ENCODE data around the gene TNNI3. TPM values are rescaled to one million over a fixed set of nuclear protein-coding genes. Genes with fewer than 3 reads are reported as not detected.
"Not testable (repeated sequence)": the region's sequence is repeated elsewhere in the genome, so short reads cannot be mapped to it uniquely, and the experiment has no call there.

Gene TNNI3
- 4.3 TPM for polyA plus RNA-seq (2013, experiment 1 of 2)
- polyA plus RNA-seq (2013, experiment 2 of 2): 4.0 TPM

DNA sequence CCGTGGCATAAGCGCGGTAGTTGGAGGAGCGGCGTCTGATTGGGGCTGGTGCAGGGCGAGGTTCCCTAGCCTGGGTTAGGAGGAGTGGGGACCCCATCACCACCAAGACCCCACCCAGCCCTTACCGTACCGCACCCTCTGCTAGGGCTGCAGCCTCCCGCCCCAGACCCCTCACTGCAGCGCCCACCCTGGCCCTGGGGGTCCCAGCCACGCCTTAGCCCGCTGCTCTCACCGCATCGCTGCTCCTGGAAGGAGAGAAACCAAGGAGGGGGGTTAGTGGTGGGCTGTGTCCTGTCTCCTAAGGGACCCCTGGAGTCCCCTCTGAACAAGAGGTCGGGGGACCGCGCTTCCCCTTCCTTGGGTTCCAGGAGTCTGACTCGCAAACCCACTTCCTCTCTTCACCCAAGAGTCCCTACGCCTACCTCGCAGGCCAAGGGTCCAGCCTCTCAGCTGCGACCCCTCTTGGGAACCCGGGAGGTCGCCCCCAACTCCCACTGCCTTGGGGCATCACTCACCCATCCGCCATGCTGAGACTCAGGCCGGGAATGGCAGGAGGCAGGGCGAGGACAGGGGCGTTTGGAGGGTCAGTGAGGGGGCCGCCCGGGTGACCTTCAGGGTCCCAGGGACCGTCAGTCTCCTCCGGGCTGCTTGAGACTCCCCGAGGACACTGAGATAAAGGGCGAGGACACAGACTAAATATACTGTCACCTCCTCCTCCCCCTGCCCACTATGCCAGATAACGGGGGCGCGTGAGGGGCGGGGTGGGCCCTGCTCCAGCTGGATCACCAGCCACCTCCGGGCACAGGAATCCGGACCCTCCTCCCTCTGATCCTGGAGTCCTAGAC, at the start of gene TNNI3:
TNNI3 (minus strand) TSS at position 669 of the 845 bp plus-strand sequence; CDS start at position 526, 143 bp downstream.
- Histone ChIP-seq H3K79me1 (ENCODE audit: low read length) (no peaks in the 10 kb centered on the region), H3K23ac (ENCODE audit: low read length) (peak within 1 kb of the TSS; percentile 57), H2BK5ac (ENCODE audit: low read length) (no peak within 1 kb of the TSS), H2BK120ac (ENCODE audit: low read depth, low read length) (no peak within 1 kb of the TSS), H3K27ac (ENCODE audit: low read depth, low read length) (no peak within 1 kb of the TSS), H4K8ac (ENCODE audit: low read depth, low read length) (no peak within 1 kb of the TSS), H3K56ac (ENCODE audit: low read length) (peak within 1 kb of the TSS; percentile 56), H2BK15ac (replicated peaks; ENCODE audit: low read depth) (no peak within 1 kb of the TSS), H3K4me1 (ENCODE audit: control insufficient read depth, low read depth, low read length) (no peaks in the 10 kb centered on the region), H4K5ac (ENCODE audit: low read length) (no peak within 1 kb of the TSS), H3K4me3 (ENCODE audit: low read length) (no peak within 1 kb of the TSS), H2AK5ac (ENCODE audit: low read length) (no peak within 1 kb of the TSS), H3K4ac (ENCODE audit: low read depth, low read length) (no peak within 1 kb of the TSS), H3K27me3 (ENCODE audit: insufficient read depth, low read length, poor library complexity) (peaks cover 6% of the 10 kb centered on the region), H3K79me2 (ENCODE audit: control insufficient read depth, insufficient read depth, low read length) (no peaks in the 10 kb centered on the region), H3K18ac (ENCODE audit: low read length) (no peak within 1 kb of the TSS), H3K9ac (ENCODE audit: low read length) (no peak within 1 kb of the TSS), H3K36me3 (ENCODE audit: control insufficient read depth, insufficient read depth, low read length) (no peaks in the 10 kb centered on the region), H3K4me2 (ENCODE audit: low read length) (peak within 1 kb of the TSS; percentile 14)
- WGBS (ENCODE audit: extremely low coverage, insufficient coverage, low lambda C conversion rate): no CpG with 5 or more reads among the region's 39 CpGs
- no peak for DNase-seq

DNA sequence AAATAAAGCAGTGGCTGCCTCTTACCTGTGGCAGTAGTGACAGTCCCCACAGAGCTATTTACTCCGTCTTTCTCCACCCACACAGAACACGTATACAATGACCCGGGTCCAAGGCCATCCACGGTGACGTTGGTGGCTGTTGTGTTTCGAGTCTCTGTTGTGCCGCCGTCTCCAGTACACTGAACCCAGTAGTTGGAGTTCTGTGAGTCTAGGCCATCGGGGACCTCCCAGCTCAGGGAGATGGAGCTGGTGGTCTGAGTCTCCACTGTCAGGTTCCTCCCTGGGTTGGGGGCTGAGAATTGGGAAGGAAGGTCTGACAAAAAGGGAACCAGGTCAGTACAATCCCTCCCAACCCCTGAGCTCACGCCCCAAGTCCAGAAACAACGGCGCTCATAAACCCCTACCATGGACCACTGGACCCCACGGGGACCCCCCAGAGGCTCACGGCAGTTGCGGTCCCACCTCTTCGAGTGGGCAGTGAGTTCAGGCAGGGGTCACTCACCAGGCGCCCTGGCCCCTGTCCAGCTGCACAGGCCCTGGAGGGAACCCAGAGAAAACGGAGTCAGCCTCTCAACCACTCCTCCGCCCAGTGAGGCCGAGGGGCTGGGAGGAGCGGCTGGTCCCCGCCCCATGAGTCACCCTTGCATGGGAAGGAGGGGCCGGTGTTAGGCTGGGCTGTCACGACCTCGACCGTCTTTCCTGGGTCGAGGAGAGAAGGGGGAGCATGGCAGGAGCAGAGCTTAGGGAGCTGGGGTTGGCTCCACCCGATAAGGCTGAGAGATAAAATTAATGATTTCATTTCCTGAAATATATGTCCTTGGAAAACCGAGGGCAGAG, 49.4 kb upstream of the TNNI3 start:
- Histone ChIP-seq H3K4ac (ENCODE audit: low read depth, low read length) (no peak overlapping the region), H3K36me3 (ENCODE audit: control insufficient read depth, insufficient read depth, low read length) (no peaks in the 10 kb centered on the region), H2AK5ac (ENCODE audit: low read length) (no peak overlapping the region), H3K23ac (ENCODE audit: low read length) (no peak overlapping the region), H3K4me2 (ENCODE audit: low read length) (no peak overlapping the region), H4K5ac (ENCODE audit: low read length) (no peak overlapping the region), H4K8ac (ENCODE audit: low read depth, low read length) (no peak overlapping the region), H3K18ac (ENCODE audit: low read length) (no peak overlapping the region), H2BK15ac (replicated peaks; ENCODE audit: low read depth) (no peak overlapping the region), H2BK5ac (ENCODE audit: low read length) (no peak overlapping the region), H3K4me1 (ENCODE audit: control insufficient read depth, low read depth, low read length) (no peaks in the 10 kb centered on the region), H3K56ac (ENCODE audit: low read length) (no peak overlapping the region), H3K79me2 (ENCODE audit: control insufficient read depth, insufficient read depth, low read length) (no peaks in the 10 kb centered on the region), H3K9ac (ENCODE audit: low read length) (no peak overlapping the region), H3K27me3 (ENCODE audit: insufficient read depth, low read length, poor library complexity) (no peaks in the 10 kb centered on the region), H2BK120ac (ENCODE audit: low read depth, low read length) (no peak overlapping the region), H3K27ac (ENCODE audit: low read depth, low read length) (no peak overlapping the region), H3K4me3 (ENCODE audit: low read length) (no peak overlapping the region), H3K79me1 (ENCODE audit: low read length) (no peaks in the 10 kb centered on the region)
- WGBS (ENCODE audit: extremely low coverage, insufficient coverage, low lambda C conversion rate): no CpG with 5 or more reads among the region's 29 CpGs
- peak; percentile 80 for DNase-seq

DNA sequence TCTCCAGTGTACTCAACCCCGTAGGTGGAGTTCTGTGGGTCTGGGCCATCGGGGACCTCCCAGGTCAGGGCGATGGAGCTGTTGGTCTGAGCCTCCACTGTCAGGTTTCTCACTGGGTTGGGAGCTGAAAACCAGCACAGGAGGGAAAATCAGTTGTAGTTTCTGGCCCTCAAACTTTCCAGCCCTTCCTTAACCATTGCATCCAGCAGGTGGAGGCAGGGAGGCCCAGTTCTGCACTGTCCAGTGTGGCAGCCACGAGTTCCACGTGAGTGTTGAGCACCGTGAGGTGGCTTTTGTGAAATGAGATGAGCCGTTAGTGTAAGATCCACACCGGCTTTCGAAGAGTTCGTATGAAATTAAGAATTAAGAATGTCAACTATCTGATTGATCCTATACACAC, 44.7 kb upstream of the TNNI3 start:
- not testable (repeated sequence) for H2BK15ac ChIP-seq (replicated peaks; ENCODE audit: low read depth)

DNA sequence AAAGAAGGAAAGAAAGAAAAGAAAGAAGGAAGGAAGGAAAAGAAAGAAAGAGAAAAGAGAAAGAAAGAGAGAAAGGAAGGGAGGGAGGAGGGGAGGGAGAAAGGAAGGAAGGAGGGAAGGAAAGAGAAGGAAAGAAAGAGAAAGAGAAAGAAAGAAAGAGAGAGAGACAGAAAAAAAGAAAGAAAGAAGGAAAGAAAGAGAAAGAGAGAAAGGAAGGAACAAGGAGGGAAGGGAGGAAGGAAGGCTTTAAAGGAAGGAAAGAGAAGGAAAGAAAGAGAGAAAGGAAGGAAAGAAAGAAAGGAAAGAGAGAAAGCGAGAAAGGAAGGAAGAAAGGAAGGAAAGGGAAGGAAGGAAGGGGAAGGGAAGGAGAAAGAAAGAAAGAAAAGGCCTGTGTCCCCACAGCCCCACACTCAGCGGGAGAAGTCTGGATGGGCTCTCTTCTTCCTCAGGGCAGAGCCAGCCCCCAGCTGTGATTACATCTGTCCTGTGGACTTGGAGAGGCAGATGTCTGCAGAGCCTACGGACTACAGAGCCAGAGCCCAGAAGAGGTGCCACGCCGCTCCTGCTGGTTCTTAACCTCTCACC, 42.2 kb upstream of the TNNI3 start:
- Histone ChIP-seq H4K8ac (ENCODE audit: low read depth, low read length) (no peak overlapping the region), H3K9ac (ENCODE audit: low read length) (no peak overlapping the region), H2AK5ac (ENCODE audit: low read length) (no peak overlapping the region), H3K79me2 (ENCODE audit: control insufficient read depth, insufficient read depth, low read length) (no peaks in the 10 kb centered on the region), H3K27me3 (ENCODE audit: insufficient read depth, low read length, poor library complexity) (no peaks in the 10 kb centered on the region), H3K56ac (ENCODE audit: low read length) (no peak overlapping the region), H2BK5ac (ENCODE audit: low read length) (no peak overlapping the region), H3K79me1 (ENCODE audit: low read length) (no peaks in the 10 kb centered on the region), H3K4ac (ENCODE audit: low read depth, low read length) (no peak overlapping the region), H3K36me3 (ENCODE audit: control insufficient read depth, insufficient read depth, low read length) (no peaks in the 10 kb centered on the region), H3K18ac (ENCODE audit: low read length) (no peak overlapping the region), H2BK120ac (ENCODE audit: low read depth, low read length) (no peak overlapping the region), H3K4me3 (ENCODE audit: low read length) (no peak overlapping the region), H3K4me2 (ENCODE audit: low read length) (no peak overlapping the region), H4K5ac (ENCODE audit: low read length) (no peak overlapping the region), H2BK15ac (replicated peaks; ENCODE audit: low read depth) (no peak overlapping the region), H3K4me1 (ENCODE audit: control insufficient read depth, low read depth, low read length) (no peaks in the 10 kb centered on the region), H3K27ac (ENCODE audit: low read depth, low read length) (no peak overlapping the region), H3K23ac (ENCODE audit: low read length) (no peak overlapping the region)
- no peak for DNase-seq
- no CpG with 5 or more reads among the region's 5 CpGs for WGBS (ENCODE audit: extremely low coverage, insufficient coverage, low lambda C conversion rate)

More for the DNA sequence above, 44.7 kb upstream of the TNNI3 start:
- not testable (repeated sequence) for H3K4me2 ChIP-seq (ENCODE audit: low read length); H3K23ac ChIP-seq (ENCODE audit: low read length); H3K4me3 ChIP-seq (ENCODE audit: low read length); H3K27ac ChIP-seq (ENCODE audit: low read depth, low read length); H4K8ac ChIP-seq (ENCODE audit: low read depth, low read length); H3K18ac ChIP-seq (ENCODE audit: low read length); H2BK5ac ChIP-seq (ENCODE audit: low read length); H4K5ac ChIP-seq (ENCODE audit: low read length); H3K36me3 ChIP-seq (ENCODE audit: control insufficient read depth, insufficient read depth, low read length); H3K79me1 ChIP-seq (ENCODE audit: low read length); H3K27me3 ChIP-seq (ENCODE audit: insufficient read depth, low read length, poor library complexity); H3K56ac ChIP-seq (ENCODE audit: low read length); H3K9ac ChIP-seq (ENCODE audit: low read length); H2AK5ac ChIP-seq (ENCODE audit: low read length); H2BK120ac ChIP-seq (ENCODE audit: low read depth, low read length); H3K4ac ChIP-seq (ENCODE audit: low read depth, low read length); H3K79me2 ChIP-seq (ENCODE audit: control insufficient read depth, insufficient read depth, low read length); DNase-seq; H3K4me1 ChIP-seq (ENCODE audit: control insufficient read depth, low read depth, low read length)
- WGBS (ENCODE audit: extremely low coverage, insufficient coverage, low lambda C conversion rate): no CpG with 5 or more reads among the region's 10 CpGs

DNA sequence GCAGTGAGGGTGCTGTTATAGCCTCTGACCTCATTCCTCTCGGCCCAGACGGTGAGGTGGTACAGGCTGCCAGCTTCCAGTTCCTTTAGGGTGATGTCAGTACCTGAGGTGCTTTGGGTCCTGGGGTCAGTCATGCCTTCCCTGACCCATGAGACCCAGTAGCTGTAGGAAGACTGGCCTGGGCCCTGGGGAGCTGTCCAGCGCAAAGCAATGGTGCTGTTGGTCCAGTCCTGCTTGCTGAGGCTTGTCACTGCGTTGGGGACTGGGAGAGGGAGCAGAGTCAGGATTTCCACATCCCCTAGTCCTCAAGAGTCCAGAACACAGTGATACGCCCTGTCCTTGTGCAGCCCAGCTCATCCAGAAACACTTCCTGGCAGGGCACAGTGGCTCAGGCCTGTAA, 41.1 kb upstream of the TNNI3 start:
- H3K4ac ChIP-seq (ENCODE audit: low read depth, low read length): no peak overlapping the region
- no peak overlapping the region for H3K4me3 ChIP-seq (ENCODE audit: low read length)
- no peak overlapping the region for H2BK120ac ChIP-seq (ENCODE audit: low read depth, low read length)
- H3K79me2 ChIP-seq (ENCODE audit: control insufficient read depth, insufficient read depth, low read length): no peaks in the 10 kb centered on the region
- no peak overlapping the region for H3K9ac ChIP-seq (ENCODE audit: low read length)
- no peak overlapping the region for H3K4me2 ChIP-seq (ENCODE audit: low read length)
- H3K4me1 ChIP-seq (ENCODE audit: control insufficient read depth, low read depth, low read length): no peaks in the 10 kb centered on the region
- no CpG with 5 or more reads among the region's 5 CpGs for WGBS (ENCODE audit: extremely low coverage, insufficient coverage, low lambda C conversion rate)
- H2AK5ac ChIP-seq (ENCODE audit: low read length): no peak overlapping the region
- H3K56ac ChIP-seq (ENCODE audit: low read length): no peak overlapping the region
- no peak overlapping the region for H4K8ac ChIP-seq (ENCODE audit: low read depth, low read length)
- H3K18ac ChIP-seq (ENCODE audit: low read length): no peak overlapping the region
- H3K27ac ChIP-seq (ENCODE audit: low read depth, low read length): no peak overlapping the region
- H3K79me1 ChIP-seq (ENCODE audit: low read length): no peaks in the 10 kb centered on the region
- no peak overlapping the region for H2BK5ac ChIP-seq (ENCODE audit: low read length)
- no peaks in the 10 kb centered on the region for H3K36me3 ChIP-seq (ENCODE audit: control insufficient read depth, insufficient read depth, low read length)
- no peak for DNase-seq
- no peak overlapping the region for H3K23ac ChIP-seq (ENCODE audit: low read length)
- no peaks in the 10 kb centered on the region for H3K27me3 ChIP-seq (ENCODE audit: insufficient read depth, low read length, poor library complexity)
- H2BK15ac ChIP-seq (replicated peaks; ENCODE audit: low read depth): no peak overlapping the region
- no peak overlapping the region for H4K5ac ChIP-seq (ENCODE audit: low read length)

Measured in mesendoderm (in vitro differentiated cells).